GM12878 (cell line): ENCODE results near the gene LY9. TPM values are rescaled to one million over a fixed set of nuclear protein-coding genes. Genes with fewer than 3 reads are reported as not detected.
"Not testable (repeated sequence)": the region's sequence is repeated elsewhere in the genome, so short reads cannot be mapped to it uniquely, and the experiment has no call there.

ENCODE experiments used
- ATAC-seq: fragments of 200-7000 bp; cut with Tn5 transposase; 3 replicates; pipeline ENCODE4 v1.9.1; 2020; ENCODE audit warnings: mild to moderate bottlenecking, moderate library complexity
- BruUV-seq: library from RNA; stranded (reverse); fragments of 400-500 nt; replicated peaks from 2 replicates; lab custom pipeline; 2021; lab: Mats Ljungman, UMichigan
- CTCF ChIA-PET: fragments of 300-600 bp; sonication (Branson Sonifier 250); formaldehyde crosslinking; extraction: SDS; loops from one replicate; lab custom pipeline; 2021; ENCODE audit warnings: inconsistent platforms; lab: Yijun Ruan, JAX
- POLR2A ChIA-PET: fragments of 350-600 bp; formaldehyde crosslinking; extraction: SDS; loops from one replicate; lab custom pipeline; 2021; ENCODE audit warnings: inconsistent platforms; lab: Charles Lee
- RAD21 ChIA-PET: fragments of 300-600 bp; sonication (Branson Sonifier 250); formaldehyde crosslinking; loops from one replicate; lab custom pipeline; 2023; ENCODE audit warnings: antibody characterized with exemption; ENCODE audit not compliant: unreplicated experiment; lab: Charles Lee
- SMC1A ChIA-PET: fragments of 300-600 bp; sonication (Branson Sonifier 250); formaldehyde crosslinking; loops from one replicate; lab custom pipeline; 2023; ENCODE audit not compliant: unreplicated experiment, uncharacterized antibody; lab: Charles Lee
- DNase-seq: peaks from one replicate; pipeline ENCODE4 v3.0.0-alpha.2; 2011; ENCODE audit warnings: low read depth, low spot score
- FAIRE-seq: peaks from 3 replicates; lab custom pipeline; 2011; peaks lifted over from hg19 to GRCh38; lab: Jason Lieb, UNC
- H2AFZ ChIP-seq: 2 replicates; pipeline ENCODE4 v1.6.0; 2011; ENCODE audit warnings: low read depth, low read length, control low read depth; ENCODE audit not compliant: control insufficient read depth
- H3K27ac ChIP-seq: 2 replicates; pipeline ENCODE4 v1.5.1; 2011; ENCODE audit warnings: control low read depth; ENCODE audit not compliant: control insufficient read depth, insufficient read depth
- H3K27me3 ChIP-seq, 2 experiments: replicated peaks in 1 of 2; 2 replicates each; pipeline versions ENCODE4 v1.6.0 to v1.6.1; 2011; ENCODE audit warnings: low read length in 1 of 2; ENCODE audit not compliant: control insufficient read depth in 2 of 2, insufficient read depth in 2 of 2
- H3K36me3 ChIP-seq, 2 experiments: 2 replicates each; pipeline ENCODE4 v1.5.1; 2011; ENCODE audit warnings: low read length in 1 of 2; ENCODE audit not compliant: control insufficient read depth in 2 of 2, insufficient read depth in 2 of 2
- H3K4me1 ChIP-seq: 2 replicates; pipeline ENCODE4 v1.6.1; 2011; ENCODE audit warnings: mild to moderate bottlenecking, low read length, moderate library complexity, mixed read lengths; ENCODE audit not compliant: control insufficient read depth, insufficient read depth
- H3K4me2 ChIP-seq: 2 replicates; pipeline ENCODE4 v1.6.0; 2011; ENCODE audit warnings: control low read depth; ENCODE audit not compliant: control insufficient read depth, insufficient read depth
- H3K4me3 ChIP-seq: fragments of 200-600 bp; sonication (generic); 2 replicates; pipeline ENCODE4 v1.5.1; 2016
- H3K79me2 ChIP-seq: 2 replicates; pipeline ENCODE4 v1.6.0; 2011; ENCODE audit warnings: low read length; ENCODE audit not compliant: control insufficient read depth, insufficient read depth
- H3K9ac ChIP-seq: 2 replicates; pipeline ENCODE4 v1.8.0; 2011; ENCODE audit warnings: low read length, control low read depth, mixed read lengths; ENCODE audit not compliant: control insufficient read depth, insufficient read depth
- H3K9me3 ChIP-seq: replicated peaks from 3 replicates; pipeline ENCODE4 v1.5.1; 2011; ENCODE audit warnings: mild to moderate bottlenecking, low read length; ENCODE audit not compliant: control insufficient read depth, insufficient read depth
- H4K20me1 ChIP-seq: 2 replicates; pipeline ENCODE4 v1.6.0; 2011; ENCODE audit not compliant: control insufficient read depth, insufficient read depth
- ASH2L ChIP-seq: fragments of 300-600, 200-600 bp; sonication (generic); IDR thresholded peaks from 2 replicates; pipeline ENCODE4 v1.6.1; 2017; ENCODE audit warnings: low read depth, mild to moderate bottlenecking, borderline replicate concordance
- CBFB ChIP-seq: IDR thresholded peaks from 2 replicates; pipeline ENCODE4 v1.6.1; 2016; ENCODE audit warnings: antibody characterized with exemption, low read depth
- HCFC1 ChIP-seq: fragments of 150-350 bp; IDR thresholded peaks from 2 replicates; pipeline ENCODE4 v1.6.1; 2014; ENCODE audit warnings: low read length
- MTA3 ChIP-seq: IDR thresholded peaks from 2 replicates; pipeline ENCODE4 v1.6.1; 2012; ENCODE audit warnings: low read length, inconsistent platforms, borderline replicate concordance
- TARDBP ChIP-seq: IDR thresholded peaks from 2 replicates; pipeline ENCODE4 v1.6.1; 2016; ENCODE audit warnings: borderline replicate concordance
- TCF12 ChIP-seq: IDR thresholded peaks from 2 replicates; pipeline ENCODE4 v1.6.1; 2011; ENCODE audit warnings: low read depth, mild to moderate bottlenecking, low read length
- WGBS: methylation state at CpG from one replicate; pipeline ENCODE4 v1.1.6; 2016; ENCODE audit warnings: low lambda C conversion rate; ENCODE audit not compliant: insufficient replicate concordance, insufficient coverage; ENCODE audit errors: missing lambda C conversion rate; 5-methylcytosine and 5-hydroxymethylcytosine counted together
- in situ Hi-C: fragments of 300-500 bp; cut with MboI; formaldehyde crosslinking; loops from 9 replicates; pipeline ENCODE4 v1.14.3; 2018; ENCODE audit warnings: mixed read lengths
- intact Hi-C: fragments of 100-400 bp; cut with micrococcal nuclease; formaldehyde crosslinking; loops from one replicate; pipeline ENCODE4 v1.14.2; 2022; ENCODE audit not compliant: unreplicated experiment
- polyA plus RNA-seq, 11 experiments: library from polyadenylated mRNA; depleted of rRNA in 4 of 11; unstranded in 6 of 11; stranded (reverse) in 5 of 11; fragments of >200 nt; fragmentation: Nextera tagmentation in 4 of 11; fragmentation: Illumina TruSeq in 1 of 11; extraction: Ambion mirVana in 4 of 11; extraction: Trizol in 1 of 11; gene quantifications; 1 replicate in 1 of 11; 2 replicates in 10 of 11; pipeline versions ENCODE4 v1.2.1 to v1.2.3, GENCODE V29; 2011 to 2016; ENCODE audit warnings: inconsistent platforms in 2 of 11, missing spikeins in 2 of 11, low read depth in 1 of 11
- total RNA-seq, 4 experiments: library from RNA; depleted of rRNA in 3 of 4; stranded (reverse); fragments of >200 nt in 3 of 4; fragmentation: Illumina TruSeq in 1 of 4; extraction: Trizol in 1 of 4; gene quantifications; 2 replicates each; pipeline versions ENCODE4 v1.2.1 to v1.2.3, GENCODE V29; 2013 to 2021
- TF ChIP-seq, protein P1 (sequence below): IDR thresholded peaks from 2 replicates; pipeline ENCODE4 v1.6.1; 2012; ENCODE audit warnings: low read length, inconsistent platforms
- TF ChIP-seq, protein P2 (sequence below): fragments of 450-650 bp; IDR thresholded peaks from 2 replicates; pipeline ENCODE4 v1.6.1; 2018; ENCODE audit warnings: borderline replicate concordance, mild to moderate bottlenecking; ENCODE audit not compliant: partially characterized antibody
- TF ChIP-seq, protein P3 (sequence below): IDR thresholded peaks from 2 replicates; pipeline ENCODE4 v1.6.1; 2012; ENCODE audit warnings: low read depth, low read length, improper control_type of control experiment

The LY9 gene
- total and polyA plus RNA-seq, 10 of the 15 experiments (the other 5 are each of a cell fraction or from before 2014, with no cell fraction given) = 2.7 to 12.5 (median 9.0) TPM

GRCh38 chr1:160875591-160875990 is 79.6 kb downstream of the LY9 start:
- FAIRE-seq, H3K9me3 ChIP-seq, H3K36me3 ChIP-seq, H3K27me3 ChIP-seq, H3K9ac ChIP-seq, ATAC-seq, H3K27ac ChIP-seq, H3K4me3 ChIP-seq, DNase-seq, H2AFZ ChIP-seq, H3K79me2 ChIP-seq, H4K20me1 ChIP-seq, H3K4me2 ChIP-seq, intact Hi-C loops, in situ Hi-C loops, H3K4me1 ChIP-seq, BruUV-seq, POLR2A ChIA-PET: not testable (repeated sequence)
- ChIA-PET SMC1A (interaction anchor here (0.9 to 2.8 kb wide), 3 partner anchors 11 to 65 kb away, joined by 3 to 25 read pairs (median 10); no protein-coding TSS in a partner anchor), RAD21 (interaction anchor here (1.8 kb wide), 1 partner anchor 98 kb away, joined by 5 read pairs; no protein-coding TSS in a partner anchor), CTCF (interaction anchor here (1.4 kb wide), 1 partner anchor 39 kb away, joined by 5 read pairs; no protein-coding TSS in a partner anchor)
- 34% methylated on average over 4 of the region's 4 CpGs for WGBS

- Histone ChIP-seq H3K9ac (no peak overlapping the region), H3K27ac (no peak overlapping the region), H3K27me3 (no peaks in the 10 kb centered on the region), H2AFZ (no peak overlapping the region), H3K4me3 (no peak overlapping the region), H4K20me1 (no peaks in the 10 kb centered on the region), H3K36me3 (no peaks in the 10 kb centered on the region), H3K4me1 (no peaks in the 10 kb centered on the region), H3K4me2 (no peak overlapping the region), H3K9me3 (no peaks in the 10 kb centered on the region), H3K79me2 (no peaks in the 10 kb centered on the region)
- ChIA-PET SMC1A (interaction anchor here (1.0 to 3.1 kb wide), 12 partner anchors 14 to 100 kb away, joined by 4 to 39 read pairs (median 6); partner anchors contain the start of gene CD244), RAD21 (interaction anchor here (1.4 to 1.9 kb wide), 7 partner anchors 12 to 114 kb away, joined by 5 to 12 read pairs (median 5); partner anchors contain the start of gene ITLN2), POLR2A (no interaction called here), CTCF (interaction anchor here (0.7 to 5.5 kb wide), 16 partner anchors 8 to 150 kb away, joined by 3 to 80 read pairs (median 8); partner anchors contain the start of genes CD244 and ITLN2)
- 71% methylated on average over 5 of the region's 5 CpGs for whole genome bisulfite sequencing
- in situ Hi-C loops (no loop called here), intact Hi-C loops (no loop called here)
- DNase-seq (no peak), ATAC-seq (no peak), FAIRE-seq (no peak)
- no TSS peak for BruUV-seq
- TF ChIP-seq TARDBP (no peak), CBFB (no peak), MTA3 (no peak), TCF12 (no peak), ASH2L (no peak), HCFC1 (no peak)
- TF ChIP-seq, protein P1, sequence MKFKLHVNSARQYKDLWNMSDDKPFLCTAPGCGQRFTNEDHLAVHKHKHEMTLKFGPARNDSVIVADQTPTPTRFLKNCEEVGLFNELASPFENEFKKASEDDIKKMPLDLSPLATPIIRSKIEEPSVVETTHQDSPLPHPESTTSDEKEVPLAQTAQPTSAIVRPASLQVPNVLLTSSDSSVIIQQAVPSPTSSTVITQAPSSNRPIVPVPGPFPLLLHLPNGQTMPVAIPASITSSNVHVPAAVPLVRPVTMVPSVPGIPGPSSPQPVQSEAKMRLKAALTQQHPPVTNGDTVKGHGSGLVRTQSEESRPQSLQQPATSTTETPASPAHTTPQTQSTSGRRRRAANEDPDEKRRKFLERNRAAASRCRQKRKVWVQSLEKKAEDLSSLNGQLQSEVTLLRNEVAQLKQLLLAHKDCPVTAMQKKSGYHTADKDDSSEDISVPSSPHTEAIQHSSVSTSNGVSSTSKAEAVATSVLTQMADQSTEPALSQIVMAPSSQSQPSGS = no peak
- TF ChIP-seq, protein P2, sequence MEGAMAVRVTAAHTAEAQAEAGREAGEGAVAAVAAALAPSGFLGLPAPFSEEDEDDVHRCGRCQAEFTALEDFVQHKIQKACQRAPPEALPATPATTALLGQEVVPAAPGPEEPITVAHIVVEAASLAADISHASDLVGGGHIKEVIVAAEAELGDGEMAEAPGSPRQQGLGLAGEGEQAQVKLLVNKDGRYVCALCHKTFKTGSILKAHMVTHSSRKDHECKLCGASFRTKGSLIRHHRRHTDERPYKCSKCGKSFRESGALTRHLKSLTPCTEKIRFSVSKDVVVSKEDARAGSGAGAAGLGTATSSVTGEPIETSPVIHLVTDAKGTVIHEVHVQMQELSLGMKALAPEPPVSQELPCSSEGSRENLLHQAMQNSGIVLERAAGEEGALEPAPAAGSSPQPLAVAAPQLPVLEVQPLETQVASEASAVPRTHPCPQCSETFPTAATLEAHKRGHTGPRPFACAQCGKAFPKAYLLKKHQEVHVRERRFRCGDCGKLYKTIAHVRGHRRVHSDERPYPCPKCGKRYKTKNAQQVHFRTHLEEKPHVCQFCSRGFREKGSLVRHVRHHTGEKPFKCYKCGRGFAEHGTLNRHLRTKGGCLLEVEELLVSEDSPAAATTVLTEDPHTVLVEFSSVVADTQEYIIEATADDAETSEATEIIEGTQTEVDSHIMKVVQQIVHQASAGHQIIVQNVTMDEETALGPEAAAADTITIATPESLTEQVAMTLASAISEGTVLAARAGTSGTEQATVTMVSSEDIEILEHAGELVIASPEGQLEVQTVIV = no peak
- TF ChIP-seq, protein P3, sequence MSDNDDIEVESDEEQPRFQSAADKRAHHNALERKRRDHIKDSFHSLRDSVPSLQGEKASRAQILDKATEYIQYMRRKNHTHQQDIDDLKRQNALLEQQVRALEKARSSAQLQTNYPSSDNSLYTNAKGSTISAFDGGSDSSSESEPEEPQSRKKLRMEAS = no peak
Observed at GRCh38 chr1:160876311-160876710, 80.3 kb downstream of the LY9 start.
